Activated CD4-positive, alpha-beta memory T cell treated with anti-CD3 and anti-CD28 coated beads, Interleukin-2, amount 10 ng/mL, durations not matched to agents 7 days and 5 days (primary cell): ENCODE results near the gene GSK3A. TPM values are rescaled to one million over a fixed set of nuclear protein-coding genes. Genes with fewer than 3 reads are reported as not detected.

Source experiments
- CTCF ChIA-PET: fragments of 350-600 bp; sonication (Branson Sonifier 250); formaldehyde crosslinking; loops from one replicate; lab custom pipeline; 2021; ENCODE audit warnings: antibody characterized with exemption, inconsistent platforms; lab: Charles Lee
- POLR2A ChIA-PET: fragments of 350-600 bp; sonication (Branson Sonifier 250); formaldehyde crosslinking; loops from one replicate; lab custom pipeline; 2021; ENCODE audit warnings: antibody characterized with exemption; lab: Charles Lee
- DNase-seq: peaks from one replicate; pipeline ENCODE4 v3.0.0-alpha.2; 2020
- H3K27ac Mint-ChIP-seq: one replicate; pipeline ENCODE4 v1.8.0; 2021; ENCODE audit warnings: mild to moderate bottlenecking, mixed read lengths
- H3K27me3 Mint-ChIP-seq: one replicate; pipeline ENCODE4 v1.8.0; 2021; ENCODE audit warnings: mixed read lengths
- H3K36me3 Mint-ChIP-seq: one replicate; pipeline ENCODE4 v1.8.0; 2021; ENCODE audit warnings: low read depth, mixed read lengths
- H3K4me1 Mint-ChIP-seq: one replicate; pipeline ENCODE4 v1.8.0; 2021; ENCODE audit warnings: mixed read lengths
- H3K4me3 Mint-ChIP-seq: one replicate; pipeline ENCODE4 v1.8.0; 2021; ENCODE audit warnings: mild to moderate bottlenecking, mixed read lengths
- H3K9me3 Mint-ChIP-seq: one replicate; pipeline ENCODE4 v1.8.0; 2021; ENCODE audit warnings: mixed read lengths
- total RNA-seq, 2 experiments: library from RNA; stranded (reverse); gene quantifications; one replicate each; pipeline ENCODE4 v1.2.3, GENCODE V29; 2021

The GSK3A gene
- total RNA-seq, 2 experiments from 2014 or later, result 48.9 to 50.7 TPM

DNA sequence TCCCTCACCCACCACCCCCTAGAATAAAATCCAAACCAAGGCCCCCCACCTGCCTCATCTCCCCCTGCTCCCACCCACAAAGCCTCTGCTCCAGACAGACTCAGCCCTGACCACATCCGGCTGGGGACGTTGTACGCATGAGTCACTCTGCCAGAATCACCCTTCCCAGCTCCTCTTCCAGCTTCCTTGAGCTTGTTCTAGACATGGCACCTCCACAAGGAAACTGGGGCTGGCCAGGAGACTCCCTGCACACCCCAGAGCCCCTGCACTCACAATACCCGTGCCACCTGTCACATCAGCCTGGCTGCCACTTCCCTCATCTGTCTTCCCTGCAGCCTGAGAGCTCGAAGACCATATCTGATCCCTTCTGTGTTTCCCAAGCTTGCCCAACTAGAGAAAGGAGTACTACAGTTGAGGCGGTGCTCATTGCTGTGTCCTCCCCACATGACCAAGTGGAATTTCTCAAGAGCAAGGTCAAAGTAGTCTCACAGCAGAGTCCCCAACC is 34.6 kb downstream of the GSK3A start:
- H3K36me3 Mint-ChIP-seq, result peaks cover 76% of the 10 kb centered on the region
- H3K27me3 Mint-ChIP-seq, result no peaks in the 10 kb centered on the region
- ChIA-PET POLR2A (interaction anchor here (1.2 to 2.8 kb wide), 4 partner anchors 8 to 22 kb away, joined by 3 to 13 read pairs (median 6); partner anchors contain the start of gene DEDD2), CTCF (interaction anchor here (0.7 to 1.5 kb wide), 2 partner anchors 9 to 759 kb away, joined by 4 to 5 read pairs; no protein-coding TSS in a partner anchor)
- no peak for DNase-seq
- H3K4me1 Mint-ChIP-seq, result peaks cover 71% of the 10 kb centered on the region
- no peaks in the 10 kb centered on the region for H3K9me3 Mint-ChIP-seq
- H3K4me3 Mint-ChIP-seq, result no peak overlapping the region
- peak overlapping the region; percentile 73 for H3K27ac Mint-ChIP-seq

DNA sequence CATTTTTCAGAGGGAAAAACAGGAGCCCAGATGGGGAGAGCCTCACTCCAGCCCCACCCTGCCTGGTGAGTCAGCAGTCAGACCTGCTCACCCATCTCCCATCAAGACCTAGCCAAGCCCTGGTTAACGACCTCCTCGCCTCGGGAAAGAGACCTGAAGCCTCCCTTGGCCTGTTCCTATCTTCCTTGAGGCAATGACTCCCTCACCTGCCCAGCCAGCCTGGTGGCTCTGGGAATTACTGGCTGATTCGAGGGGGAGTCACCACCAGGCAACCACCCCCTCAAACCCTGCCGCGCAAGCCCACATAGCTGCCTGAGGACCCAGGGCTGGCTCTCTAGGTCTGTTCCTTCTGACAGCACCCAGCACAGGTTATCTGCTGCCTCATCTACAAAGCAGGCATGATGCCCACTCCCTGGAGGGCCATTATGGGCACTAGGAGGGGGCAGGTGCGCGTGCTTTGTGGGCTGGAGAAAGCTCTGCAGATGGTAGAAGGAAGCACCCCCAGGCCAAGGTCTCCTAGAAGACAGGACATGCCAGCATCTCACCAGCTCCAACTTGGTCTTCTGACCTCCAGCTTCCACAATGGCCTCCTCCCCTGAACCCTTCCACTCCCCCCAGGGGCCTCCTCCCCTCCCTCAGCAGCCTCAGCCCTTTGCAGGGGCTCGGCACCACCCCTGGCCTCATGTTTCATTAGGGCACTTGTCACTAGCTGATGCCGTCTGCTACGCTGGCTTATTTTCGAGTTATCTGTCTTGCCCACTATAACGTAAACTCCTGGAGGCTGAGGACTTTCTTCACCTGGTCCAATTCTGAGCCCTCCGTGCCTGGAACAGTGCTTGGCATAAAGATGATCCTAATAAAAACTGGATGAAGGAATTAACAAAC is 35.3 kb downstream of the GSK3A start:
- H3K4me3 Mint-ChIP-seq, result no peak overlapping the region
- H3K4me1 Mint-ChIP-seq, result peaks cover 71% of the 10 kb centered on the region
- H3K9me3 Mint-ChIP-seq, result no peaks in the 10 kb centered on the region
- no peaks in the 10 kb centered on the region for H3K27me3 Mint-ChIP-seq
- peak overlapping the region; percentile 73 for H3K27ac Mint-ChIP-seq
- DNase-seq, result no peak
- POLR2A ChIA-PET, result interaction anchor here (1.2 to 2.8 kb wide), 4 partner anchors 9 to 21 kb away, joined by 3 to 13 read pairs (median 6); partner anchors contain the start of gene DEDD2
- CTCF ChIA-PET, result interaction anchor here (0.7 to 1.5 kb wide), 2 partner anchors 8 to 758 kb away, joined by 4 to 5 read pairs; no protein-coding TSS in a partner anchor
- H3K36me3 Mint-ChIP-seq, result peaks cover 77% of the 10 kb centered on the region

DNA sequence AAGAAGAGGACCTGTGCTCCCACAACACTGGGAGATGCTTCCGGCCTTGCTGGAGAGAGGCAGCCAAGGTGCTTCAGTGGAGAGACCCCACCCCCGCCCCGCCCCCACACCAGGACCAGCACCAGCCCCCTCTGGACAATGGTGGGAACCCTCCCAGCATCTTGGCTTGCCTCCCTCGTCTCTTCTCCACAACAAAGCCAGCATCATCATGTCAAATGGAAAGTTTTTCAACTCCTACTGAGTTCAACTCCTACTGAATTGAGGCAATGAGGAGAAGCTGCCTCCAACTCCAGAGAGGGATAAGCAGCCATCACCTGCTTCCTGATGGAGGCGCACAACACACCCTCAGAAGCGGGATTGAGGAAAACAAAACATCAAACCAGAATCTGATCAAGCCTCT is 37.7 kb downstream of the GSK3A start:
- no peak overlapping the region for H3K4me3 Mint-ChIP-seq
- ChIA-PET CTCF (no interaction called here), POLR2A (no interaction called here)
- no peaks in the 10 kb centered on the region for H3K9me3 Mint-ChIP-seq
- H3K36me3 Mint-ChIP-seq, result peaks cover 91% of the 10 kb centered on the region
- peak overlapping the region; percentile 68 for H3K27ac Mint-ChIP-seq
- DNase-seq, result no peak
- H3K27me3 Mint-ChIP-seq, result no peaks in the 10 kb centered on the region
- H3K4me1 Mint-ChIP-seq, result peaks cover 86% of the 10 kb centered on the region

DNA sequence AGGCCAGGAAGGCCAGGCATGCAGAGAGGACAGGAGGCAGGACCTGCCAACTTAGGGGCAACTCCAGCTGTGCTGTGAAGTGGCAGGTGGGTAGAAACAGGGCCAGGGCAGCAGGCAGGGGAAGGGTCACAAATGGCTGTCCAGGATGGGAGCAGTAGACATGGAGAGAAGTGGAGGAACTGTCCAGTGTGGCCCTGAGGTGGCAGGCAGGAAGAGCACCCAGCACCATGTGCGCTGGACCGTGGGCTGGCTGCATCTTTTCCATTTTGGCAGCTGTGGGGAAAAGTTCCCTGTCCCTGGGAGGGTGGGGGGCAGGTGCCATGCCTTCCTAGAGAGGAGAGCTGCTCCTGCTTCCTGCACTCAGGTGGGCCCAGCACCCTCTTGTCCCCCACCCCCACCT is 38.7 kb downstream of the GSK3A start:
- Mint-ChIP-seq H3K4me1 (peaks cover 89% of the 10 kb centered on the region), H3K27me3 (no peaks in the 10 kb centered on the region), H3K36me3 (peaks cover 93% of the 10 kb centered on the region), H3K9me3 (no peaks in the 10 kb centered on the region), H3K27ac (peak overlapping the region; percentile 70), H3K4me3 (no peak overlapping the region)
- POLR2A ChIA-PET, result interaction anchor here (0.7 to 1.0 kb wide), 2 partner anchors 12 to 106 kb away, joined by 3 to 4 read pairs; no protein-coding TSS in a partner anchor
- no peak for DNase-seq
- CTCF ChIA-PET, result no interaction called here

DNA sequence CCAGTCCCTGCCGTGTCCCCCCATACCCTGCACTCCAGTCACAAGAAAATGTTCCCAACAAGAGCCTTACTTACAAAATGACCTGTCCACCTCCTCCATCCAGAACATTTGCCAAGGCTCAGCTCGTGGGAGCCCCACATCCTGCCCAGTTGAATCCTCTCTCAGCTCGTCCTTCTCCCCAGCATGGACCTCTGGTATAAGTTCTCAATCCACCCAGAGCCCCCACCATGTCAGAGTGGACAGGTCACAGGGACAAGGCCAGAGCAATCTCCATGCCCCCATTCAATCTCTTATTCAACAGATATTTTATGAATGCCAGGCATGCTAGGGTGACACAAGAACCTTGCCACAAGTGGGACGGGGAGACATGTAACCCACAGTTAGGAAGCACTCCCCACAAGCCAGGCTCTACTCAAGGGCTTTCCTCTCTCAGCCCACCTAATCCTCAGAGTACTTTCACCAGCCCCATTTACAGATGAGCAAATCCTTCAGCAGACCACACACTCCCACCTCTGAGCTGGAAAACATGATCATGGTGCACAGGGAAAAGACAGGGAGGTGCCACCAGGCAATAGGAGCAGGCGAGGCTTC is 40.0 kb downstream of the GSK3A start:
- DNase-seq, result no peak

DNA sequence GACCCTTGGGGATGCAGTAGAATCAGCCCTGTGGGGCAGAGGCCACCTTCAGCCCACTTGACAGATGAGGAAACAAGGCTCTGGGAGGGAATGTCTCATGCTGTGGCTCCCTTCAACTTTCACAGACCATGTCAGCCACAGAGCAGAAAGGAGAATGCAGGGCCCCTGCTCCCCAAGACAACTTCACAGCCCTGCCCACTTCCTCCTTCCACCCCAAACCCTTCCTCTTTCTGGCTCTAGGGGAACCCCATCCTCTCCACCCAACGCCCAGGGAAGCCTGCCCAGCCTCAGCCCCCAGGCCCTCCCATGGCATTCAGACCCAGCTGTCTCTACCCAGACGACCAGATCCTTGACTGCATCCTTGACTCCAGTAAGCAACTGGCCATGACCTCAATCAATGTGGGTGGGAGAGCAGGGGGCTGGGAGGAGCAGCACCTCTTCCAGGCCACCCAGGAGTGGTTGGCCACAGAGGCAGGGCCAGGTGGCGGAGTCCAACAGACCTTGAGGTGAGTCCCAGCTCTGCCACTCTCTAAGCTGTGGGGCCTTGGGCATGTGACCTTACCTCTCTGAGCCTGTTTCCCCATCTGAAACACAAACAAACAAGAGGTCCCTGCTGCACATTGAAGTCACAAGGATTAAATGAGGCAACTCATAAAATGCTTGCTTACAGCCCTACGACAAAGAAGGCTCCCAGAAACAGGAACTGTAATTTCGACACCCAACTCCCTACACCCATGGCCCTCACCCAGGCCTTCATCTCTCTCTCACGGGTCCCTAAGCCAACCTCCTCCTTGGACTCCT is 40.7 kb downstream of the GSK3A start:
- peaks cover 88% of the 10 kb centered on the region for H3K4me1 Mint-ChIP-seq
- H3K27ac Mint-ChIP-seq, result peak overlapping the region; percentile 98
- ChIA-PET POLR2A (interaction anchor here (0.7 to 5.8 kb wide), 11 partner anchors 11 to 79 kb away, joined by 3 to 82 read pairs (median 5); partner anchors contain the start of genes CIC, DEDD2 and GSK3A), CTCF (interaction anchor here (0.8 to 4.4 kb wide), 6 partner anchors 15 to 78 kb away, joined by 3 to 23 read pairs (median 10); partner anchors contain the start of genes DEDD2 and ZNF526)
- no peaks in the 10 kb centered on the region for H3K9me3 Mint-ChIP-seq
- peak overlapping the region; percentile 83 for H3K4me3 Mint-ChIP-seq
- H3K36me3 Mint-ChIP-seq, result peaks cover 92% of the 10 kb centered on the region
- DNase-seq, result peak; percentile 73
- no peaks in the 10 kb centered on the region for H3K27me3 Mint-ChIP-seq

More for the DNA sequence above, 40.0 kb downstream of the GSK3A start:
- Mint-ChIP-seq H3K36me3 (peaks cover 90% of the 10 kb centered on the region), H3K4me1 (peaks cover 87% of the 10 kb centered on the region), H3K9me3 (no peaks in the 10 kb centered on the region), H3K27ac (peak overlapping the region; percentile 98), H3K27me3 (no peaks in the 10 kb centered on the region), H3K4me3 (peak overlapping the region; percentile 83)
- CTCF ChIA-PET, result interaction anchor here (1.0 to 4.3 kb wide), 5 partner anchors 14 to 79 kb away, joined by 3 to 19 read pairs (median 5); partner anchors contain the start of gene ZNF526
- POLR2A ChIA-PET, result interaction anchor here (1.0 to 5.8 kb wide), 8 partner anchors 10 to 79 kb away, joined by 3 to 82 read pairs (median 19); partner anchors contain the start of genes CIC, DEDD2 and GSK3A

DNA sequence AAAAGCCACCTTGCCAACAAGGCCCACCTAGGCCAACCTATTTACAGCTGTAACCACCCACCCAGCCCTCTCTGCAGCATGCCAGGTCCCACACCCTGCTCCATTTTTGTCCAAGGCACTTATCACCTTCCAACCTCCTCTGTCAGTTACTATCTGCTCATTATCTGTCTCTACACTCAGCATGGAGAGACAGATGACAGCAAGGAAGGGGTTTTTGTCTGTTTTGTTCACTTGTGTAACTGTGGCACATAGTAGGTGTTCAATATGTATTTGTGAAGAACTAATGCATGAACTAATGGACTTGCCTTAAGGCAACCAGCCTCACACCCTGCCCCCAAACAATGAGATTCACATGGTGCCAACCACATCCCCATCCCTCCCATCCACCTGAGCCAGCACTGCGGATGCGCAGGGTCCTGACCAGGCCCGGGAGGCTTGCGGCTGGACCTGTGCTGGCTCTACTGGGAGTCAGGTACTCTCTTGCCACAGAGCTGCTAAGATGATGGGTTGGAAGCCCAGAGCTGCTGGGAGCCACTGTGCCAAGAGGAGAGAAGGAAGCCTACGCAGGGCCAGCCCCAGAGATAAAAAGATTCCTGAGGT is 42.2 kb downstream of the GSK3A start:
- Mint-ChIP-seq H3K4me3 (peak overlapping the region; percentile 72), H3K36me3 (peaks cover 88% of the 10 kb centered on the region), H3K9me3 (no peaks in the 10 kb centered on the region), H3K4me1 (peaks cover 93% of the 10 kb centered on the region), H3K27ac (peak overlapping the region; percentile 98), H3K27me3 (no peaks in the 10 kb centered on the region)
- ChIA-PET POLR2A (interaction anchor here (0.7 to 5.8 kb wide), 16 partner anchors 9 to 81 kb away, joined by 3 to 82 read pairs (median 12); partner anchors contain the start of genes CIC, DEDD2, GSK3A and POU2F2), CTCF (interaction anchor here (0.8 to 4.4 kb wide), 13 partner anchors 9 to 79 kb away, joined by 3 to 23 read pairs (median 6); partner anchors contain the start of genes DEDD2, GSK3A and ZNF526)
- no peak for DNase-seq

DNA sequence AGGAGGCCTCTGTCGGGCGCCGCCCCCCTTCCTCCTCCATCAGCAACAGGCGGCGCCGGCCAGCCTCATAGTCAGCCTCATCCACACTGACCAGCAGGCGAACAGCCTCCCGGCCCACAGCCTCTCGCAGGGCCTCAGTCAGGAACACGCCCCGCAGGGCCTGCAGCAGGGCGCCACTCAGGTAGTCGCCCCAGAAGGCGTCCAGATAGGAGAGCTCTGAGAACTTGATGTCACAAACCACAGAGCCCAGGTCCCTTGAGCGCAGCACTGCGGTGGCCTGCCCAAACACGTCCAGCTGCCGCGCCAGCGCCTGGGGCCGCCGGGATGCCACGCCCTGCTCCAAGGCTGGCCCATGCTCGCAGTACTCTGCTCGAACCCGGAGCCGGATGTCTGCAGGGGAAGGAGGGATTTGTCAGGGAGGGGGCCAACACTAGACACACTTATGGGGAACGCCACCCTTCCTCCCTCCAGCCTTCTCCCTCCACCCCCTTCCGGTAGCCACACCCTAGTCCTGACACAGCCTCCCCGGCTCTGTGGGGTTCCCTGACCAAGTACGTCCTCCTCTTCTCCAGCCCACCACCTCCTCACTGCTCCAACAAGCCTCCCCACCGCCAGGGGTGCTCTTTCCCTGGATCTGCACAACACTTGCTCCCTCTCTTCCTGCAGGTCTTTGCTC is 42.8 kb downstream of the GSK3A start:
- CTCF ChIA-PET, result interaction anchor here (0.7 to 4.4 kb wide), 18 partner anchors 8 to 99 kb away, joined by 3 to 23 read pairs (median 5); partner anchors contain the start of genes DEDD2, GSK3A, POU2F2 and ZNF526
- H3K4me1 Mint-ChIP-seq, result peaks cover 86% of the 10 kb centered on the region
- peak overlapping the region; percentile 98 for H3K27ac Mint-ChIP-seq

DNA sequence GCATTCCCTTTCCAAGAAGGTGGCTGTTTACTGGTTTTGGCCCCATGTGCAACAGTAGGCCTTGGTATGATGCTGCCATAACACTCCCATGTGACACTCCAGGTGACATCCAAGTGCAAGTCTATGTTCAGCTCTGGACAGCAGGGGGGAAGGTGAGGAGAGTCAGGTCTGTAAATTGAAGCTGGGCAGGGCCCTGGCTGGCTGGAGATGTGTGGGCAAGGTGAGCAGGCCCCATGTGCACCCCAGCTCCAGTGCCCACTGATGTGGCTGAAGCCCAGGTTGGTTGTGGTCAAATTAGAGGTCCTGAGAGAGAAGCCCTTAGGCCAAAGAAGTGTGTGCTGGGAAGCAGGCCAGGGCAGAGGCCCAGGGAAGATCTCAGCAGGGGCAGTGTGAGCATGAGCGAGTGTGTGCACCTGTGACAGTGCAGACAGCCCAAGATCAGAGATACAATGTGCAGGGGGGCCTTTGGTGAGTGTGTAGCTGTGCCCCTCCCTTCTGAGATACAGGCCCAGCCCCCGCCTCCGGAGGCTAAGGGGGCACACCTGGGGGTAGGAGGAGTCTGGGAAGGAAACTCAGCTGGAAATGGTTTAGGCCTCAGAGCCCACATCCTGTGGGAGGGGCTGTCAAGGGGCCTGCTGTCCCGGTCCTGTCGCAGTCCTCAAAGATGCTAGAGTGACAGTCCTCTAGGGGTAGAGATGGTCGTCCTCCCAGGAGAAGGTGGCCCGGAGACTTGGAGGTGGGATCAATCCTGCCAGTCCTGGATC is 43.5 kb downstream of the GSK3A start:
- POLR2A ChIA-PET, result interaction anchor here (0.7 to 5.8 kb wide), 19 partner anchors 8 to 86 kb away, joined by 3 to 82 read pairs (median 7); partner anchors contain the start of genes CIC, DEDD2, GSK3A and POU2F2
- H3K27ac Mint-ChIP-seq, result peak overlapping the region; percentile 98
- peaks cover 80% of the 10 kb centered on the region for H3K36me3 Mint-ChIP-seq
- H3K9me3 Mint-ChIP-seq, result peaks cover 2% of the 10 kb centered on the region
- no peaks in the 10 kb centered on the region for H3K27me3 Mint-ChIP-seq
- H3K4me1 Mint-ChIP-seq, result peaks cover 84% of the 10 kb centered on the region
- H3K4me3 Mint-ChIP-seq, result peak overlapping the region; percentile 72
- DNase-seq, result peak; percentile 90
- CTCF ChIA-PET, result interaction anchor here (0.7 to 4.4 kb wide), 19 partner anchors 8 to 100 kb away, joined by 3 to 23 read pairs (median 5); partner anchors contain the start of genes DEDD2, GSK3A, POU2F2 and ZNF526

More for the DNA sequence above, 42.8 kb downstream of the GSK3A start:
- Mint-ChIP-seq H3K9me3 (no peaks in the 10 kb centered on the region), H3K4me3 (peak overlapping the region; percentile 72), H3K27me3 (no peaks in the 10 kb centered on the region), H3K36me3 (peaks cover 83% of the 10 kb centered on the region)
- DNase-seq, result peak; percentile 91
- POLR2A ChIA-PET, result interaction anchor here (0.7 to 5.8 kb wide), 19 partner anchors 8 to 86 kb away, joined by 3 to 82 read pairs (median 7); partner anchors contain the start of genes CIC, DEDD2, GSK3A and POU2F2

DNA sequence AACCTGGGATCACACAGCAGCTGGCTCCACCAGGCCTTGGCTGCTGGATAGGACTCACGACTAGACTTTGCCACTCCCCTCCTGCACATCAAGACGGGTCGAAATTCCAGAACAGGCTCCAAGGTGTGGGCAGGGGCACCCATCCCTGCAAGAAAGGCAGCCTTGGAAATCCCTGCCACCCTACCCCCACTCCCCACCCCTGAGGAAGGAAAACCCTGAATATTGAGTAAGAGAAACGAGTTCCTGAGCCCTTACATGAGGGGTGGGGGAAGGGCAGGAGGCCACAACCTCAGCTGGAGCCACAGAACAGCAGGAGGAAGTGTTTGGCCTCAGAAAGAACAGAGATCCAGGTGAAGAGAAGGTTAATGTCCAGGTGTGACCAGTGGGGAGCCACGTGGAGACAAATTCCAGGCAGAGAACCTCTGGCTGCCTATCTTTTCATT is 45.0 kb downstream of the GSK3A start:
- peaks cover 9% of the 10 kb centered on the region for H3K9me3 Mint-ChIP-seq
- H3K36me3 Mint-ChIP-seq, result peaks cover 74% of the 10 kb centered on the region
- H3K27ac Mint-ChIP-seq, result peak overlapping the region; percentile 77
- no peaks in the 10 kb centered on the region for H3K27me3 Mint-ChIP-seq
- H3K4me1 Mint-ChIP-seq, result peaks cover 78% of the 10 kb centered on the region
- peak overlapping the region; percentile 8 for H3K4me3 Mint-ChIP-seq
- DNase-seq, result peak; percentile 50
- CTCF ChIA-PET, result interaction anchor here (1.4 to 4.4 kb wide), 4 partner anchors 12 to 89 kb away, joined by 3 to 23 read pairs (median 12); partner anchors contain the start of genes DEDD2 and GSK3A
- POLR2A ChIA-PET, result interaction anchor here (1.5 to 5.8 kb wide), 6 partner anchors 10 to 84 kb away, joined by 3 to 82 read pairs (median 22); partner anchors contain the start of genes DEDD2 and ZNF526
